Endothelial cell of hepatic sinusoid (primary cell): ENCODE results near the gene PGBD5.

Source experiments
- in situ Hi-C: cut with HindIII; loops from 2 replicates; pipeline ENCODE4 v1.10.0; 2017; ENCODE audit warnings: low sequenced_read_pairs

Gene PGBD5

GRCh38 chr1:230267338-230268065, 158.6 kb downstream of the PGBD5 start:
- in situ Hi-C loops: no loop called here

GRCh38 chr1:230266456-230266855, 159.7 kb downstream of the PGBD5 start:
- in situ Hi-C loops: no loop called here

- in situ Hi-C loops: no loop called here
Observed at GRCh38 chr1:230265200-230266115, 160.7 kb downstream of the PGBD5 start.
